ENCODE data around the gene KANK3. TPM values are rescaled to one million over a fixed set of nuclear protein-coding genes. Genes with fewer than 3 reads are reported as not detected.

Gene KANK3
- total and polyA plus RNA-seq, 9 of the 15 experiments (the other 6 are each of a cell fraction or from before 2014, with no cell fraction given): 0.03 to 0.40 (median 0.08) TPM; not detected in 6

GRCh38 chr19:8321067-8321985 lies 21.7 kb downstream of the KANK3 start, which contains the start of the genes NDUFA7 and RPS28 (continued):
- TF ChIP-seq TAF1 (IDR thresholded peaks at IDR 0.05; ENCODE audit: control insufficient read depth, extremely low read depth, insufficient read depth, low read length, severe bottlenecking): peak; percentile 99
- no peak for TF ChIP-seq ELF2 (CRISPR knock-in tag; IDR thresholded peaks at IDR 0.05)
- no peak for TF ChIP-seq TRIM28 (IDR thresholded peaks at IDR 0.05)
- peak; percentile 98 for TF ChIP-seq POLR2G (IDR thresholded peaks at IDR 0.05; ENCODE audit: low read depth, low read length)
- peak; percentile 21 to 43 for TF ChIP-seq E2F6 (IDR thresholded peaks at IDR 0.05; ENCODE audit: borderline replicate concordance in 1 of 2, extremely low read depth in 1 of 2, insufficient read depth in 1 of 2, insufficient read length in 1 of 2, low read depth in 1 of 2, low read length in 1 of 2, poor library complexity in 1 of 2, severe bottlenecking in 1 of 2)
- peak; percentile 97 for TF ChIP-seq RBFOX2 (IDR thresholded peaks at IDR 0.05; ENCODE audit: low read depth, low read length)
- peak; percentile 53; the same call in 1 of the 2 replicates for TF ChIP-seq MAFF (IDR thresholded peaks at IDR 0.05; ENCODE audit: low read length)
- TF ChIP-seq CXXC5 (CRISPR knock-in tag; IDR thresholded peaks at IDR 0.05): peak; percentile 88
- TF ChIP-seq E2F8 (IDR thresholded peaks at IDR 0.05; ENCODE audit: low read depth, partially characterized antibody): no peak
- peak; percentile 39 for TF ChIP-seq EGR1 (conservative IDR thresholded peaks at IDR 0.05)
- TF ChIP-seq MXI1 (IDR thresholded peaks at IDR 0.05; ENCODE audit: low read depth, low read length): peak; percentile 63; the same call in 1 of the 2 replicates
- no peak for TF ChIP-seq ZBTB17 (CRISPR knock-in tag; IDR thresholded peaks at IDR 0.05)
- TF ChIP-seq SRSF1 (IDR thresholded peaks at IDR 0.05; ENCODE audit: low read depth, low read length): no peak
- TF ChIP-seq PRPF4 (IDR thresholded peaks at IDR 0.05; ENCODE audit: insufficient read depth, low read depth, low read length, poor library complexity, severe bottlenecking): peak; percentile 72
- TF ChIP-seq LCOR (CRISPR knock-in tag; IDR thresholded peaks at IDR 0.05): 0 out of 2 replicates have a peak, but pooled peaks have one; percentile 2
- TF ChIP-seq AFF1 (IDR thresholded peaks at IDR 0.05; ENCODE audit: low read depth in 1 of 2, partially characterized antibody in 2 of 2): peak in 1 of 2 experiments; percentile 65
- no peak for TF ChIP-seq BACH1 (tag; IDR thresholded peaks at IDR 0.05)
- no peak for TF ChIP-seq CREBBP (IDR thresholded peaks at IDR 0.05; ENCODE audit: low read depth, low read length)
- TF ChIP-seq PTTG1 (tag; IDR thresholded peaks at IDR 0.05; ENCODE audit: low read depth): no peak

Data from K562 (cell line).